Upper lobe of left lung (tissue), 6 donors: ENCODE results near the gene ARFIP1. TPM values are rescaled to one million over a fixed set of nuclear protein-coding genes. Genes with fewer than 3 reads are reported as not detected.

ENCODE experiments used
- ATAC-seq, 2 donors: fragments of 200-7000 bp; cut with Tn5 transposase; one replicate each; pipeline ENCODE4 v1.9.1; 2022; ENCODE audit warnings: mild to moderate bottlenecking in 2 of 2, moderate library complexity in 2 of 2; ENCODE audit not compliant: low FRiP score in 2 of 2
- DNase-seq, 2 donors: peaks; one replicate each; pipeline ENCODE4 v3.0.0-alpha.2; 2019 to 2020
- H3K27ac ChIP-seq, 4 donors: fragments of 200-600 bp; sonication (generic); one replicate each; pipeline ENCODE4 v1.5.1; 2016 to 2019
- H3K27me3 ChIP-seq, 4 donors: fragments of 200-600 bp; sonication (generic); one replicate each; pipeline ENCODE4 v1.5.1; 2017 to 2019
- H3K36me3 ChIP-seq, 4 donors: fragments of 200-600 bp; sonication (generic); one replicate each; pipeline ENCODE4 v1.5.1; 2016 to 2019
- H3K4me1 ChIP-seq, 4 donors: fragments of 200-600 bp; sonication (generic); one replicate each; pipeline ENCODE4 v1.5.1; 2018 to 2019
- H3K4me3 ChIP-seq, 4 donors: fragments of 200-600 bp; sonication (generic); one replicate each; pipeline ENCODE4 v1.5.1; 2017 to 2019; ENCODE audit warnings: mild to moderate bottlenecking in 2 of 4, moderate library complexity in 1 of 4
- H3K9me3 ChIP-seq, 4 donors: fragments of 200-600 bp; sonication (generic); one replicate each; pipeline ENCODE4 v1.5.1; 2018 to 2019
- EP300 ChIP-seq, 4 donors: sonication (generic); formaldehyde crosslinking; IDR thresholded peaks; one replicate each; pipeline ENCODE4 v1.5.1; 2017; ENCODE audit warnings: antibody characterized with exemption in 4 of 4, control low read depth in 2 of 4
- POLR2A ChIP-seq, 4 donors: fragments of 450-650 bp; IDR thresholded peaks; one replicate each; pipeline ENCODE4 v1.5.1; 2016 to 2017; ENCODE audit warnings: antibody characterized with exemption in 4 of 4, mild to moderate bottlenecking in 2 of 4
- POLR2AphosphoS5 ChIP-seq, 2 donors: sonication (generic); formaldehyde crosslinking; IDR thresholded peaks; one replicate each; pipeline ENCODE4 v1.5.1; 2017; ENCODE audit warnings: antibody characterized with exemption in 2 of 2
- WGBS, 2 donors: methylation state at CpG; one replicate each; pipeline ENCODE4 v1.1.5; 2017 to 2018; 5-methylcytosine and 5-hydroxymethylcytosine counted together
- total RNA-seq, 6 donors: library from RNA; depleted of rRNA in 4 of 6; stranded (reverse); fragments of >200 nt in 4 of 6; gene quantifications; one replicate each; pipeline versions ENCODE4 v1.1.0 to v1.2.1, GENCODE V29; 2016 to 2021
- TF ChIP-seq, protein P1 (sequence below), 6 experiments: fragments of 450-650 bp in 4 of 6; fragments of 200-600 bp in 2 of 6; sonication (generic) in 2 of 6; IDR thresholded peaks; one replicate each; pipeline ENCODE4 v1.5.1; 2016 to 2019; ENCODE audit warnings: antibody characterized with exemption in 6 of 6
- donor health status: DM: no; HTN: no; CAD: no; lungs with moderate emphysema.
- donor health status: DM: no; HTN: yes; CAD: no; lungs with severe emphysema.

The ARFIP1 gene
- total RNA-seq, 6 donors from 2014 or later: 17.8 to 54.0 (median 30.4) TPM

DNA sequence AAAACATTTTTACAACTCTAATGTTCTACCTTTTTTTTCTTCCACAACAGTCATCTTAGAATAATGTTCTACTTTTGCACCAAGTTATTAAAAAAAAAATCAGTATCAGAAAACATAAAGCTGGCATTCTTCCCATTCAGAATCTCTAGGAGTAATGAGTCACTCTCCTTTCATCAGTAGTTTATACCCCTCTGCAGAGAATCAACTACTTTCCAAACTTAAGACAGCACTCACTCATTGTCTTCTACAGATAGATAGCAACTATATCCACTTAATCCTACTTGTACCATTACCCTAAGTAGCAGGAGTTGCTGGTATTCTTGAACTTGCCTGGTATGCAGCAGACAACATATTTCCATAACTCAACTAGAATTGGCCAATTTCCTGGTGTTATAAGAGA, 3.4 kb upstream of the ARFIP1 start:
- no peak for ATAC-seq
- no peaks in the 10 kb centered on the region for H3K9me3 ChIP-seq
- H3K27me3 ChIP-seq: no peaks in the 10 kb centered on the region
- DNase-seq: no peak
- H3K27ac ChIP-seq: no peak overlapping the region
- TF ChIP-seq POLR2AphosphoS5 (IDR thresholded peaks at IDR 0.05) (no peak), POLR2A (IDR thresholded peaks at IDR 0.05) (no peak), EP300 (IDR thresholded peaks at IDR 0.05) (no peak)
- TF ChIP-seq, protein P1, sequence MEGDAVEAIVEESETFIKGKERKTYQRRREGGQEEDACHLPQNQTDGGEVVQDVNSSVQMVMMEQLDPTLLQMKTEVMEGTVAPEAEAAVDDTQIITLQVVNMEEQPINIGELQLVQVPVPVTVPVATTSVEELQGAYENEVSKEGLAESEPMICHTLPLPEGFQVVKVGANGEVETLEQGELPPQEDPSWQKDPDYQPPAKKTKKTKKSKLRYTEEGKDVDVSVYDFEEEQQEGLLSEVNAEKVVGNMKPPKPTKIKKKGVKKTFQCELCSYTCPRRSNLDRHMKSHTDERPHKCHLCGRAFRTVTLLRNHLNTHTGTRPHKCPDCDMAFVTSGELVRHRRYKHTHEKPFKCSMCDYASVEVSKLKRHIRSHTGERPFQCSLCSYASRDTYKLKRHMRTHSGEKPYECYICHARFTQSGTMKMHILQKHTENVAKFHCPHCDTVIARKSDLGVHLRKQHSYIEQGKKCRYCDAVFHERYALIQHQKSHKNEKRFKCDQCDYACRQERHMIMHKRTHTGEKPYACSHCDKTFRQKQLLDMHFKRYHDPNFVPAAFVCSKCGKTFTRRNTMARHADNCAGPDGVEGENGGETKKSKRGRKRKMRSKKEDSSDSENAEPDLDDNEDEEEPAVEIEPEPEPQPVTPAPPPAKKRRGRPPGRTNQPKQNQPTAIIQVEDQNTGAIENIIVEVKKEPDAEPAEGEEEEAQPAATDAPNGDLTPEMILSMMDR (IDR thresholded peaks at IDR 0.05): no peak
- peaks cover 10 to 21% (median 15%) of the 10 kb centered on the region in 4 donors for H3K4me1 ChIP-seq
- no peak overlapping the region for H3K4me3 ChIP-seq
- no peaks in the 10 kb centered on the region for H3K36me3 ChIP-seq

DNA sequence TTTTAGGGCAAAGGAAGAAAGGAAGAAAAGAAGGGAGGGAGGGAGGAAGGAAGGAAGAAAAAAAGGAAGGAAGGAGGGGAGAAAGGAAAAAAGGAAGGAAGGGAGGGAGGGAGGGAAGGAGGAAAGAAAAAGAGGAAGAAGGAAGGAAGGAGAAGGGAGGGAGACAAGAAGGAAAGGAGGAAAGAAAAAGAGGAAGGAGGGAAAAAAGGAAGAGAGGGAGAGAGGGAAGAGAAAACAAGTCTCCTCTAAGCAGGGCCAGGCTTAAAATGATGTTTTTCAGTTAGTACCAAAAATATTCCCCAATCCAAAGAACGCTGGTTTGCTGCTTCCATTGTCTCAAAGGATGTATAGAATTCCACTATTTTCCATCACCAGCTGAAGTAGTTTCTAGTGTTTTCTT, 2.3 kb upstream of the ARFIP1 start:
- H3K4me1 ChIP-seq: peaks cover 20 to 32% (median 25%) of the 10 kb centered on the region in 4 donors
- no peak for ATAC-seq
- 94 to 96% methylated on average over 1 of the region's 1 CpG for WGBS, 2 donors
- no peak for TF ChIP-seq EP300 (IDR thresholded peaks at IDR 0.05)
- no peak for TF ChIP-seq POLR2AphosphoS5 (IDR thresholded peaks at IDR 0.05)
- TF ChIP-seq, protein P1 (IDR thresholded peaks at IDR 0.05): no peak
- TF ChIP-seq POLR2A (IDR thresholded peaks at IDR 0.05): no peak
- H3K27ac ChIP-seq: no peak overlapping the region
- H3K27me3 ChIP-seq: no peaks in the 10 kb centered on the region
- DNase-seq: no peak
- no peaks in the 10 kb centered on the region for H3K9me3 ChIP-seq
- no peaks in the 10 kb centered on the region for H3K36me3 ChIP-seq
- no peak overlapping the region for H3K4me3 ChIP-seq

DNA sequence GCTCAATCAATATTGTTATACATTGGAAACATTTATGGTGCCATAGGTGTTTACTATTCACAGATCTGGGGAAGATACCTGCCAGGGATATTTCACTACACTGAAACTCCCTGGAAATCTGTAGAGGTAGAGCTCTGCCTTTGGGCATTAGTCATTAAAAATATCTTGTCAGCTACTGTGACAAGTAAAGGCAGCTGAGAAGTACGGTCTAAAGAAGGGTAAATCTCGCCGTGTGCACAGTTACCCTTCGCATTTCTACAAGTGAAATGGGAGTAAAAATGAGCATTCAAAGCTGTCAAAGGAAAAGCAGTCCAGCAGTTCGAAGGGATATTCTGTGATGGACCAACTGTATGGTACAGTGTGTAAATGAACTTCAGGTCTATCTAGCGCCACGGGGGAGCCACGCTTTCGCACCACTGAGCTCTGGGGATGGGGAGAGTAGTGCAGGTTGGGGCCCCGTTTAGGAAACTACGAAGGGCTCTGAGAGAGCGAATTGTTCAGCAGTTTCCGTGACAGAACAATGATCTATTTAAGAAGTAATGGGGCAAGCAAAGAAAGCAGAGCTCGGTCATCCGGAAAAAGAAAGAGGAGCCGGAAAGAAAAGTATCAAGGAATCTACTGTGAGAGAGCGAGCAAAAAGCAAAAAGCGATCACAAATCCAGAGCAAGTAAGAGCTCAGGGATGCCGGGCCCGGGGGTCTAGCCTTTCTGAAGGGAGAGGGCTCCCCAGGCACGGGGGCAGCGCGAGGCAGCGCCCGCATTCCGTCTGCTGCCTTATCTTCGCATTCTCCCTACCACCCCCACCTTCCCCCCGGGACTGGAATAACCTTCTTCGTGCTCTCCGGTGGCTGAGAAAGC, 870 bp upstream of the ARFIP1 start:
- ATAC-seq: peak in 1 of 2 donors; percentile 24
- TF ChIP-seq, protein P1 (IDR thresholded peaks at IDR 0.05): no peak
- TF ChIP-seq POLR2A (IDR thresholded peaks at IDR 0.05) (no peak), POLR2AphosphoS5 (IDR thresholded peaks at IDR 0.05) (no peak), EP300 (IDR thresholded peaks at IDR 0.05) (no peak)
- peak overlapping the region; percentile 85 to 88 (median 87) for H3K27ac ChIP-seq
- 3% methylated on average over 26 to 30 of the region's 30 CpGs for WGBS, 2 donors
- no peaks in the 10 kb centered on the region for H3K27me3 ChIP-seq
- peaks cover 20 to 33% (median 25%) of the 10 kb centered on the region in 4 donors for H3K4me1 ChIP-seq
- H3K36me3 ChIP-seq: no peaks in the 10 kb centered on the region
- H3K9me3 ChIP-seq: no peaks in the 10 kb centered on the region
- H3K4me3 ChIP-seq: peak overlapping the region; percentile 70 to 92 (median 76)
- DNase-seq: peak; percentile 25 to 86

DNA sequence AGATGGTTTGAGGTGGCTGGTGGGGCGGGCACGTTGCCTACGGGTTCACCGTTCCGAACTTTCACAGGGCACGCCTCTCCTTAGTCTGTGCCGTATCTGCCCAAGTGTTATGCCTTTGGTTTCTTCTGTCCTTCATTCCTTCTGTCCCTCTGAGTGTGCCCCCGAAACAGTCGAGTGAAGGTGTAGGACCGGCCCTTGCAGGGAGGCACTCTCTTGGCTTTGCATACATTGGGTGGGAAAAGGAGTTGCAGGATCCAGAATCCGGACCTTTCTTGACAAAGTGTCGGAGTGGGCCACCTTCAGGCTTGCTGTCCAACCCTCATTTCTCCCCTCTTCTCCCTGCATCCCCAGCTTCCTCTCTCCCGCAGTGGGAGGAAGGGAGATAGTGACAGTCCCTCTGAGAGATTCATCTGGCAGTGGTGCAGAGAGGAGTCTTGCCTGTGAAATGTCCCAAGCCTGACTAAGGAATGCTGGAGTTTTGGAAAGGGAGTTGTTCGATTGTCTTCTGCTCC, 569 bp downstream of the ARFIP1 start:
- H3K27me3 ChIP-seq: no peaks in the 10 kb centered on the region
- H3K9me3 ChIP-seq: no peaks in the 10 kb centered on the region
- peaks cover 20 to 33% (median 26%) of the 10 kb centered on the region in 4 donors for H3K4me1 ChIP-seq
- 1 to 3% methylated on average over 14 of the region's 14 CpGs for WGBS, 2 donors
- DNase-seq (no peak), ATAC-seq (peak; percentile 49 to 76)
- H3K4me3 ChIP-seq: peak overlapping the region; percentile 38 to 92 (median 75)
- peak overlapping the region; percentile 85 to 88 (median 87) for H3K27ac ChIP-seq
- no peak for TF ChIP-seq POLR2A (IDR thresholded peaks at IDR 0.05)
- TF ChIP-seq POLR2AphosphoS5 (IDR thresholded peaks at IDR 0.05): no peak
- TF ChIP-seq, protein P1 (IDR thresholded peaks at IDR 0.05): no peak
- TF ChIP-seq EP300 (IDR thresholded peaks at IDR 0.05): no peak
- H3K36me3 ChIP-seq: no peaks in the 10 kb centered on the region
